DOHH2 (cell line): ENCODE data around the gene IGFBP1.
"Not testable (repeated sequence)": the region's sequence is repeated elsewhere in the genome, so short reads cannot be mapped to it uniquely, and the experiment has no call there.

Experiments
- CTCF ChIP-seq: fragments of 200-600 bp; sonication (generic); IDR thresholded peaks from one replicate; pipeline ENCODE4 v1.5.1; 2014; ENCODE audit warnings: antibody characterized with exemption, mild to moderate bottlenecking, low read depth, low read length; ENCODE audit not compliant: poor library complexity, severe bottlenecking
- EZH2phosphoT487 ChIP-seq: fragments of 200-600 bp; sonication (generic); IDR thresholded peaks from 2 replicates; pipeline ENCODE4 v1.6.1; 2017; ENCODE audit warnings: borderline replicate concordance, mild to moderate bottlenecking, antibody characterized with exemption, low read length, moderate library complexity, mixed read lengths

GRCh38 chr7:45848734-45849133 is 39.6 kb upstream of the IGFBP1 start:
- TF ChIP-seq CTCF, EZH2phosphoT487: not testable (repeated sequence)
